SK-N-SH treated with all-trans-retinoic acid at 6 μM for 48 hours (cell line): ENCODE results near the gene INTS14.

ENCODE experiments used
- ATAC-seq: fragments of 200-7000 bp; cut with Tn5 transposase; 3 replicates; pipeline ENCODE4 v1.9.1; 2020; ENCODE audit warnings: mild to moderate bottlenecking, moderate library complexity
- ARNTL ChIP-seq: fragments of 450-650 bp; formaldehyde crosslinking; IDR thresholded peaks from 2 replicates; pipeline ENCODE4 v1.5.0; 2020; ENCODE audit warnings: low read depth, mild to moderate bottlenecking, moderate library complexity, borderline replicate concordance
- BACH2 ChIP-seq: fragments of 250-450 bp; sonication (Bioruptor Pico); IDR thresholded peaks from 2 replicates; pipeline ENCODE4 v1.9.0; 2021; ENCODE audit warnings: mild to moderate bottlenecking, borderline replicate concordance
- ESRRG ChIP-seq: fragments of 250-450 bp; sonication (Bioruptor Pico); IDR thresholded peaks from 2 replicates; pipeline ENCODE4 v1.6.1; 2021; ENCODE audit warnings: mild to moderate bottlenecking
- GLIS3 ChIP-seq: fragments of 250-450 bp; sonication (Bioruptor Pico); IDR thresholded peaks from 2 replicates; pipeline ENCODE4 v1.5.0; 2020; ENCODE audit warnings: mild to moderate bottlenecking, moderate library complexity
- ISL1 ChIP-seq: fragments of 250-450 bp; sonication (Bioruptor Pico); IDR thresholded peaks from 2 replicates; pipeline ENCODE4 v2.1.2; 2022; ENCODE audit warnings: mild to moderate bottlenecking, moderate library complexity
- OSR1 ChIP-seq: fragments of 250-450 bp; sonication (Bioruptor Pico); IDR thresholded peaks from 2 replicates; pipeline ENCODE4 v1.8.0; 2022; ENCODE audit warnings: moderate library complexity, mild to moderate bottlenecking, inconsistent platforms
- PPARA ChIP-seq: fragments of 250-450 bp; sonication (Bioruptor Pico); IDR thresholded peaks from 2 replicates; pipeline ENCODE4 v1.5.0; 2020; ENCODE audit warnings: mild to moderate bottlenecking, borderline replicate concordance
- RARB ChIP-seq: fragments of 250-450 bp; sonication (Bioruptor Pico); IDR thresholded peaks from 2 replicates; pipeline ENCODE4 v1.8.0; 2021; ENCODE audit warnings: mild to moderate bottlenecking, moderate library complexity
- SNAI2 ChIP-seq: fragments of 250-450 bp; sonication (Bioruptor Pico); IDR thresholded peaks from 2 replicates; pipeline ENCODE4 v1.5.0; 2020; ENCODE audit warnings: mild to moderate bottlenecking, moderate library complexity
- TCF4 ChIP-seq: fragments of 250-450 bp; sonication (Bioruptor Pico); IDR thresholded peaks from 2 replicates; pipeline ENCODE4 v1.8.0; 2021; ENCODE audit warnings: mild to moderate bottlenecking, moderate library complexity, borderline replicate concordance
- TOX ChIP-seq: fragments of 250-450 bp; sonication (Bioruptor Pico); IDR thresholded peaks from 2 replicates; pipeline ENCODE4 v1.8.0; 2021; ENCODE audit warnings: mild to moderate bottlenecking, moderate library complexity, borderline replicate concordance
- ZC3H10 ChIP-seq: fragments of 250-450 bp; sonication (Bioruptor Pico); IDR thresholded peaks from 2 replicates; pipeline ENCODE4 v1.5.1; 2021; ENCODE audit warnings: mild to moderate bottlenecking, moderate library complexity
- ZFP3 ChIP-seq: fragments of 250-450 bp; sonication (Bioruptor Pico); IDR thresholded peaks from 2 replicates; pipeline ENCODE4 v1.5.0; 2020; ENCODE audit warnings: mild to moderate bottlenecking, moderate library complexity
- ZFP30 ChIP-seq: fragments of 450-650 bp; formaldehyde crosslinking; IDR thresholded peaks from 2 replicates; pipeline ENCODE4 v1.5.0; 2022; ENCODE audit warnings: mild to moderate bottlenecking, moderate library complexity
- ZNF565 ChIP-seq: fragments of 450-650 bp; formaldehyde crosslinking; conservative IDR thresholded peaks from 2 replicates; pipeline ENCODE4 v1.5.0; 2020; ENCODE audit warnings: low read depth, mild to moderate bottlenecking, moderate library complexity
- ZNF70 ChIP-seq: fragments of 450-650 bp; formaldehyde crosslinking; IDR thresholded peaks from 2 replicates; pipeline ENCODE4 v1.5.0; 2020; ENCODE audit warnings: mild to moderate bottlenecking, moderate library complexity
- TF ChIP-seq, protein P1 (sequence below): fragments of 250-450 bp; sonication (Bioruptor Pico); IDR thresholded peaks from 2 replicates; pipeline ENCODE4 v1.8.0; 2020; ENCODE audit warnings: mild to moderate bottlenecking, moderate library complexity, borderline replicate concordance
- TF ChIP-seq, protein P2 (sequence below): fragments of 250-450 bp; sonication (Bioruptor Pico); IDR thresholded peaks from 2 replicates; pipeline ENCODE4 v1.8.0; 2021; ENCODE audit warnings: low read depth, mild to moderate bottlenecking, moderate library complexity, borderline replicate concordance
- TF ChIP-seq, protein P3 (sequence below): fragments of 250-450 bp; sonication (Bioruptor Pico); IDR thresholded peaks from 2 replicates; pipeline ENCODE4 v1.5.0; 2020; ENCODE audit warnings: mild to moderate bottlenecking, moderate library complexity
- TF ChIP-seq, protein P4 (sequence below): fragments of 250-450 bp; sonication (Bioruptor Pico); IDR thresholded peaks from 2 replicates; pipeline ENCODE4 v1.5.1; 2021; ENCODE audit warnings: mild to moderate bottlenecking, moderate library complexity
- TF ChIP-seq, protein P5 (sequence below): fragments of 250-450 bp; sonication (Bioruptor Pico); IDR thresholded peaks from 2 replicates; pipeline ENCODE4 v1.5.1; 2020; ENCODE audit warnings: low read depth, mild to moderate bottlenecking, moderate library complexity

INTS14 gene

DNA sequence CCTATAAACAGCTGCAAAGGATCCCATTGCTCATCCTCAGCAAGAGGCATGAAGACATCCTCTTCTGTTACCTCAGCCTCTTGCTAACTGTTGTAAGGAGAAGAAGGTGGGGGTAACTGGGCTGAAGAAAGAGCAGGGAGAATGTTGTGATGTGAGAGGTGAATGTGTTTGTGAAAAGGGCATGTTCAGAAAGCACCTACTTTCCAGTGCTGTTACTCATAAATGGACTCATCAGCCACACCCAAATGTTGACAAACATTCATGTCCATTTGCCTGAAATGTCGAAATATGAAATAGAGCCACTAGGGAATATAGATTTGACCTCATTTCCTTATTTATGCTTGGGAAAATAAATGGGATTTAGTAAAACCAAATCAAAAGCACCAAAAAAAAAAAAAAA is 23.4 kb upstream of the INTS14 start (continued):
- TF ChIP-seq, protein P1, sequence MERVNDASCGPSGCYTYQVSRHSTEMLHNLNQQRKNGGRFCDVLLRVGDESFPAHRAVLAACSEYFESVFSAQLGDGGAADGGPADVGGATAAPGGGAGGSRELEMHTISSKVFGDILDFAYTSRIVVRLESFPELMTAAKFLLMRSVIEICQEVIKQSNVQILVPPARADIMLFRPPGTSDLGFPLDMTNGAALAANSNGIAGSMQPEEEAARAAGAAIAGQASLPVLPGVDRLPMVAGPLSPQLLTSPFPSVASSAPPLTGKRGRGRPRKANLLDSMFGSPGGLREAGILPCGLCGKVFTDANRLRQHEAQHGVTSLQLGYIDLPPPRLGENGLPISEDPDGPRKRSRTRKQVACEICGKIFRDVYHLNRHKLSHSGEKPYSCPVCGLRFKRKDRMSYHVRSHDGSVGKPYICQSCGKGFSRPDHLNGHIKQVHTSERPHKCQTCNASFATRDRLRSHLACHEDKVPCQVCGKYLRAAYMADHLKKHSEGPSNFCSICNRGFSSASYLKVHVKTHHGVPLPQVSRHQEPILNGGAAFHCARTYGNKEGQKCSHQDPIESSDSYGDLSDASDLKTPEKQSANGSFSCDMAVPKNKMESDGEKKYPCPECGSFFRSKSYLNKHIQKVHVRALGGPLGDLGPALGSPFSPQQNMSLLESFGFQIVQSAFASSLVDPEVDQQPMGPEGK (CRISPR knock-in tag) = no peak
- TF ChIP-seq OSR1 (CRISPR knock-in tag) (no peak), ZNF70 (CRISPR knock-in tag) (no peak), ZFP3 (CRISPR knock-in tag) (no peak), BACH2 (CRISPR knock-in tag) (no peak), ZNF565 (no peak), ZC3H10 (no peak), RARB (CRISPR knock-in tag) (no peak)
- TF ChIP-seq, protein P2, sequence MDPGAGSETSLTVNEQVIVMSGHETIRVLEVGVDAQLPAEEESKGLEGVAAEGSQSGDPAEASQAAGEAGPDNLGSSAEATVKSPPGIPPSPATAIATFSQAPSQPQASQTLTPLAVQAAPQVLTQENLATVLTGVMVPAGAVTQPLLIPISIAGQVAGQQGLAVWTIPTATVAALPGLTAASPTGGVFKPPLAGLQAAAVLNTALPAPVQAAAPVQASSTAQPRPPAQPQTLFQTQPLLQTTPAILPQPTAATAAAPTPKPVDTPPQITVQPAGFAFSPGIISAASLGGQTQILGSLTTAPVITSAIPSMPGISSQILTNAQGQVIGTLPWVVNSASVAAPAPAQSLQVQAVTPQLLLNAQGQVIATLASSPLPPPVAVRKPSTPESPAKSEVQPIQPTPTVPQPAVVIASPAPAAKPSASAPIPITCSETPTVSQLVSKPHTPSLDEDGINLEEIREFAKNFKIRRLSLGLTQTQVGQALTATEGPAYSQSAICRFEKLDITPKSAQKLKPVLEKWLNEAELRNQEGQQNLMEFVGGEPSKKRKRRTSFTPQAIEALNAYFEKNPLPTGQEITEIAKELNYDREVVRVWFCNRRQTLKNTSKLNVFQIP (CRISPR knock-in tag) = no peak

DNA sequence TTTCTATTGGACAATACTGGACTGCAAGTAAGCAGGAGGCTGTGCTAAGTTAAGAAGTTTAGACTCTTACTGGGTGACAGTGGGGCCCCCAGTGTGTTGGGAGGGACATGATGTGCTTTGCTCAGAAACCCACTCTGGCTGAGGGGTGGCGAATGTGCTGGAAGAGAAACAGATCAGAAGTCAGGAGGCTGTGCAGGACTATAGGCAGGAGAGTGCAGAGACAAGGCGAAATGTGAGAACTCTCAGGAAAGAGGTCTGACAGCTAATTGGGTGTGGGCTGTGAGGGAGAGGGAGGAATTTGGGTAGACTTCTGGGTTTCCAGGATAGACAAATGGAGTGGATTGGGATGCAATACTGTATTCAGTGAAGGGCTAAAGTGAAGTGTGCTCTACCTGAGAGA is 22.8 kb upstream of the INTS14 start:
- no peak for ATAC-seq
- no peak for TF ChIP-seq SNAI2 (CRISPR knock-in tag)
- no peak for TF ChIP-seq ZNF70 (CRISPR knock-in tag)
- no peak for TF ChIP-seq ARNTL (CRISPR knock-in tag)
- TF ChIP-seq OSR1 (CRISPR knock-in tag) = no peak

DNA sequence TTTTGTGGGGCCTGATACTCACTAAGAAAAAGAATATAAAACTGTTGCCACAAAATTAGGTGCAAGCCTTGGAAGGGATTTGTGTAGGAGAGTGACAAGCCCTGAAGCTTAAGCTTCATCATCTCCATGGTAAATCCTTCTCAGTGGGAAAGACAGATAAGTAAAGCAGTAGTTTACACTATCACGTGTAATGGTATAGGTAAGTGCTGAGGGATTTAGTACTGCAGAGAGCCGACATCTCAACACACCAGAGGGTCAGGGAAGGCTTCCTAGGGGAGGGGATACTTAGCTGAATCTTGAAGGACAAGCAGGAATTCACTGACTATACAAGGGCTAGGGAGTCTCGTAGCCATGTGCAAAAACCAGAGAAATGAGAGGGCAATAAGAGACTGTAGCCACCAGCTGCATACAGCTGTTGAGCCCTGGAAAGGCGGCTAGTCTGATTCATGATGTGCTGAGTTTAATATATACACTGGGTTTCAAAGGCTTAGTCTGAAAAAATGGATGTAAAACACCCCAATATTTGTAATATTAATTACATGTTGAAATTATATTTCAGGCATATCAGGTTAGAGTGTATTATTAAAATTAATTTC is 21.9 kb upstream of the INTS14 start:
- ATAC-seq = no peak
- TF ChIP-seq ISL1 (no peak), GLIS3 (no peak), RARB (CRISPR knock-in tag) (no peak), ZFP3 (CRISPR knock-in tag) (no peak), ESRRG (CRISPR knock-in tag) (no peak), PPARA (no peak), TOX (CRISPR knock-in tag) (no peak), TCF4 (no peak), ARNTL (CRISPR knock-in tag) (no peak), OSR1 (CRISPR knock-in tag) (no peak)
- TF ChIP-seq, protein P3, sequence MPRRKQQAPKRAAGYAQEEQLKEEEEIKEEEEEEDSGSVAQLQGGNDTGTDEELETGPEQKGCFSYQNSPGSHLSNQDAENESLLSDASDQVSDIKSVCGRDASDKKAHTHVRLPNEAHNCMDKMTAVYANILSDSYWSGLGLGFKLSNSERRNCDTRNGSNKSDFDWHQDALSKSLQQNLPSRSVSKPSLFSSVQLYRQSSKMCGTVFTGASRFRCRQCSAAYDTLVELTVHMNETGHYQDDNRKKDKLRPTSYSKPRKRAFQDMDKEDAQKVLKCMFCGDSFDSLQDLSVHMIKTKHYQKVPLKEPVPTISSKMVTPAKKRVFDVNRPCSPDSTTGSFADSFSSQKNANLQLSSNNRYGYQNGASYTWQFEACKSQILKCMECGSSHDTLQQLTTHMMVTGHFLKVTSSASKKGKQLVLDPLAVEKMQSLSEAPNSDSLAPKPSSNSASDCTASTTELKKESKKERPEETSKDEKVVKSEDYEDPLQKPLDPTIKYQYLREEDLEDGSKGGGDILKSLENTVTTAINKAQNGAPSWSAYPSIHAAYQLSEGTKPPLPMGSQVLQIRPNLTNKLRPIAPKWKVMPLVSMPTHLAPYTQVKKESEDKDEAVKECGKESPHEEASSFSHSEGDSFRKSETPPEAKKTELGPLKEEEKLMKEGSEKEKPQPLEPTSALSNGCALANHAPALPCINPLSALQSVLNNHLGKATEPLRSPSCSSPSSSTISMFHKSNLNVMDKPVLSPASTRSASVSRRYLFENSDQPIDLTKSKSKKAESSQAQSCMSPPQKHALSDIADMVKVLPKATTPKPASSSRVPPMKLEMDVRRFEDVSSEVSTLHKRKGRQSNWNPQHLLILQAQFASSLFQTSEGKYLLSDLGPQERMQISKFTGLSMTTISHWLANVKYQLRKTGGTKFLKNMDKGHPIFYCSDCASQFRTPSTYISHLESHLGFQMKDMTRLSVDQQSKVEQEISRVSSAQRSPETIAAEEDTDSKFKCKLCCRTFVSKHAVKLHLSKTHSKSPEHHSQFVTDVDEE (CRISPR knock-in tag) = no peak
- TF ChIP-seq, protein P4, sequence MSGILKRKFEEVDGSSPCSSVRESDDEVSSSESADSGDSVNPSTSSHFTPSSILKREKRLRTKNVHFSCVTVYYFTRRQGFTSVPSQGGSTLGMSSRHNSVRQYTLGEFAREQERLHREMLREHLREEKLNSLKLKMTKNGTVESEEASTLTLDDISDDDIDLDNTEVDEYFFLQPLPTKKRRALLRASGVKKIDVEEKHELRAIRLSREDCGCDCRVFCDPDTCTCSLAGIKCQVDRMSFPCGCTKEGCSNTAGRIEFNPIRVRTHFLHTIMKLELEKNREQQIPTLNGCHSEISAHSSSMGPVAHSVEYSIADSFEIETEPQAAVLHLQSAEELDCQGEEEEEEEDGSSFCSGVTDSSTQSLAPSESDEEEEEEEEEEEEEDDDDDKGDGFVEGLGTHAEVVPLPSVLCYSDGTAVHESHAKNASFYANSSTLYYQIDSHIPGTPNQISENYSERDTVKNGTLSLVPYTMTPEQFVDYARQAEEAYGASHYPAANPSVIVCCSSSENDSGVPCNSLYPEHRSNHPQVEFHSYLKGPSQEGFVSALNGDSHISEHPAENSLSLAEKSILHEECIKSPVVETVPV = no peak

DNA sequence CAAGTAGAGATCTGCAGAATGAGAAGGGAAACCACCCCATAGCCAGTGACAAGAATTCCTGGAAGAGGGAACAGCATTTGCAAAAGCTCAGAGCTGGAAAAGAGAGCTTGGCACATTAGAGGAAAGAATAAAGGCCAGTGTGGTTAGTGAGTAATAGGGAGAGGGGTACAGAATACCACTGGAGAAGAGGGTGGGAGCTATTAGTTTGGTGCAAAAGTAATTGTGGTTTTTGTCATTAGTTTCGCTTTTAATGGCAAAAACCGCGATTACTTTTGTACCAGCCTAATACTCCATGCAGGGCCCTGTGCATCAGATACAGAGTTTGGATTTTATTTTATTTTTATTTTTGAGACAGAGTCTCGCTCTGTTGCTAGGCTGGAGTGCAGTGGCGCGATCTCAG is 20.6 kb upstream of the INTS14 start:
- no peak for ATAC-seq
- TF ChIP-seq TOX (CRISPR knock-in tag) = no peak
- TF ChIP-seq BACH2 (CRISPR knock-in tag) = no peak
- TF ChIP-seq, protein P4 = no peak
- TF ChIP-seq ESRRG (CRISPR knock-in tag) = no peak
- TF ChIP-seq, protein P5, sequence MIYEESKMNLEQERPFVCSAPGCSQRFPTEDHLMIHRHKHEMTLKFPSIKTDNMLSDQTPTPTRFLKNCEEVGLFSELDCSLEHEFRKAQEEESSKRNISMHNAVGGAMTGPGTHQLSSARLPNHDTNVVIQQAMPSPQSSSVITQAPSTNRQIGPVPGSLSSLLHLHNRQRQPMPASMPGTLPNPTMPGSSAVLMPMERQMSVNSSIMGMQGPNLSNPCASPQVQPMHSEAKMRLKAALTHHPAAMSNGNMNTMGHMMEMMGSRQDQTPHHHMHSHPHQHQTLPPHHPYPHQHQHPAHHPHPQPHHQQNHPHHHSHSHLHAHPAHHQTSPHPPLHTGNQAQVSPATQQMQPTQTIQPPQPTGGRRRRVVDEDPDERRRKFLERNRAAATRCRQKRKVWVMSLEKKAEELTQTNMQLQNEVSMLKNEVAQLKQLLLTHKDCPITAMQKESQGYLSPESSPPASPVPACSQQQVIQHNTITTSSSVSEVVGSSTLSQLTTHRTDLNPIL = no peak
- TF ChIP-seq ZC3H10 = no peak
- TF ChIP-seq, protein P2 (CRISPR knock-in tag) = no peak
- no peak for TF ChIP-seq ZFP30
